GM10266 (cell line): ENCODE measurements around the gene RNF40.

Source experiments
- DNase-seq: peaks from one replicate; pipeline ENCODE4 v3.0.0; 2012; ENCODE audit errors: extremely low spot score
- TF ChIP-seq, protein P1 (sequence below): IDR thresholded peaks from 2 replicates; pipeline ENCODE4 v1.5.1; 2012; ENCODE audit warnings: mild to moderate bottlenecking, low read depth; ENCODE audit not compliant: control insufficient read depth, insufficient read depth; ENCODE audit errors: missing control alignments

RNF40 gene

DNA sequence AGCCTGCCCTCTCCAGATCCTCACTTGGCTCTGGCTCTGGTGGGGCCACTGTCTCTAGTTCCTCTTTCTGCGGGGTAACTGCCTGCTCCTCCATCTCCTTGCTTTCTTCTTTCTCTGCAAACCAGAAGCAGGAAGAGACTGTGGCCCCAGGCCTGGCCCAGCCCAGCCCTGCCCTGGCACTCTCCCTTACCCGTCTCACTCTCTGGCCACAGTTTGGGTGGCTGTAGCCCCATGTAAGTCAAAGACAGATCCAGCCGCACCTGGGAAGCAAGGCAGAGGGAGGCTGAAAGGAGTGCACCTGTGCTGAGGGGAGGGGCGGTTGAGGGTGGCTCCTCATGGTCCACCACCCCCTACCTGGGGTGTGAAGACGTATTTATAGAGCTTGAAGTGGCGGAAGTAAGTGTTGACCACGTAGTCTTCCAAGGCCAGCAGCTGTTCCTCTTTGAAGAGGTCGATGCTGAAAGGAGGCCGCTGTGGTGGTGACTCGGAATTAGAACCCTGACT, 3.1 kb upstream of the RNF40 start:
- no peak for DNase-seq
- TF ChIP-seq, protein P1, sequence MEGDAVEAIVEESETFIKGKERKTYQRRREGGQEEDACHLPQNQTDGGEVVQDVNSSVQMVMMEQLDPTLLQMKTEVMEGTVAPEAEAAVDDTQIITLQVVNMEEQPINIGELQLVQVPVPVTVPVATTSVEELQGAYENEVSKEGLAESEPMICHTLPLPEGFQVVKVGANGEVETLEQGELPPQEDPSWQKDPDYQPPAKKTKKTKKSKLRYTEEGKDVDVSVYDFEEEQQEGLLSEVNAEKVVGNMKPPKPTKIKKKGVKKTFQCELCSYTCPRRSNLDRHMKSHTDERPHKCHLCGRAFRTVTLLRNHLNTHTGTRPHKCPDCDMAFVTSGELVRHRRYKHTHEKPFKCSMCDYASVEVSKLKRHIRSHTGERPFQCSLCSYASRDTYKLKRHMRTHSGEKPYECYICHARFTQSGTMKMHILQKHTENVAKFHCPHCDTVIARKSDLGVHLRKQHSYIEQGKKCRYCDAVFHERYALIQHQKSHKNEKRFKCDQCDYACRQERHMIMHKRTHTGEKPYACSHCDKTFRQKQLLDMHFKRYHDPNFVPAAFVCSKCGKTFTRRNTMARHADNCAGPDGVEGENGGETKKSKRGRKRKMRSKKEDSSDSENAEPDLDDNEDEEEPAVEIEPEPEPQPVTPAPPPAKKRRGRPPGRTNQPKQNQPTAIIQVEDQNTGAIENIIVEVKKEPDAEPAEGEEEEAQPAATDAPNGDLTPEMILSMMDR = no peak

GRCh38 chr16:30760001-30760559, 2.0 kb upstream of the RNF40 start:
- no peak for DNase-seq
- TF ChIP-seq, protein P1 = no peak

GRCh38 chr16:30760577-30761426, 1.3 kb upstream of the RNF40 start:
- no peak for DNase-seq
- TF ChIP-seq, protein P1 = no peak

GRCh38 chr16:30761427-30761927, 645 bp upstream of the RNF40 start:
- TF ChIP-seq, protein P1 = no peak
- DNase-seq = peak; percentile 66

- TF ChIP-seq, protein P1 = no peak
- DNase-seq = no peak
These were observed 1.0 kb downstream of the RNF40 start for GRCh38 chr16:30762991-30763725.

GRCh38 chr16:30764086-30764485, 2.0 kb downstream of the RNF40 start:
- no peak for DNase-seq
- TF ChIP-seq, protein P1 = no peak
